Smooth muscle cell (in vitro differentiated cells): ENCODE results near the gene TGM5. TPM values are rescaled to one million over a fixed set of nuclear protein-coding genes. Genes with fewer than 3 reads are reported as not detected.

Experiments used
- DNase-seq: peaks from one replicate; lab custom pipeline; 2025; ENCODE audit not compliant: unreplicated experiment; lab: John Stamatoyannopoulos, UW
- H2AFZ ChIP-seq: fragments of 200-600 bp; sonication (generic); 2 replicates; pipeline ENCODE4 v1.6.0; 2016; ENCODE audit warnings: antibody characterized with exemption, low read depth, mild to moderate bottlenecking
- H3F3A ChIP-seq: fragments of 200-600 bp; sonication (generic); 2 replicates; pipeline ENCODE4 v1.6.0; 2017; ENCODE audit warnings: antibody characterized with exemption, low read depth
- H3K27ac ChIP-seq: fragments of 200-600 bp; sonication (generic); 2 replicates; pipeline ENCODE4 v1.5.1; 2016; ENCODE audit warnings: low read depth, mild to moderate bottlenecking
- H3K27me3 ChIP-seq: fragments of 200-600 bp; sonication (generic); 2 replicates; pipeline ENCODE4 v1.6.1; 2016; ENCODE audit warnings: low read depth, mild to moderate bottlenecking
- H3K36me3 ChIP-seq: fragments of 200-600 bp; sonication (generic); 2 replicates; pipeline ENCODE4 v1.5.1; 2016; ENCODE audit warnings: low read depth
- H3K4me1 ChIP-seq: fragments of 200-600 bp; sonication (generic); 2 replicates; pipeline ENCODE4 v1.5.1; 2016; ENCODE audit warnings: low read depth
- H3K4me2 ChIP-seq: fragments of 200-600 bp; sonication (generic); 2 replicates; pipeline ENCODE4 v1.6.0; 2016; ENCODE audit warnings: mild to moderate bottlenecking
- H3K4me3 ChIP-seq: fragments of 200-600 bp; sonication (generic); 2 replicates; pipeline ENCODE4 v1.5.1; 2016; ENCODE audit warnings: mild to moderate bottlenecking
- H3K79me2 ChIP-seq: fragments of 200-600 bp; sonication (generic); 2 replicates; pipeline ENCODE4 v1.6.0; 2016; ENCODE audit warnings: low read depth, mild to moderate bottlenecking
- H3K9ac ChIP-seq: fragments of 200-600 bp; sonication (generic); 2 replicates; pipeline ENCODE4 v1.6.0; 2016; ENCODE audit warnings: low read depth
- H3K9me3 ChIP-seq: fragments of 200-600 bp; sonication (generic); replicated peaks from 2 replicates; pipeline ENCODE4 v1.5.1; 2016; ENCODE audit warnings: low read depth
- H4K20me1 ChIP-seq: fragments of 200-600 bp; sonication (generic); 2 replicates; pipeline ENCODE4 v1.6.0; 2016; ENCODE audit warnings: low read depth
- CTCF ChIP-seq: fragments of 200-600 bp; sonication (generic); IDR thresholded peaks from 2 replicates; pipeline ENCODE4 v1.5.1; 2017; ENCODE audit warnings: borderline replicate concordance, mild to moderate bottlenecking, antibody characterized with exemption; ENCODE audit not compliant: insufficient read depth, poor library complexity, severe bottlenecking
- WGBS: methylation state at CpG from one replicate; pipeline ENCODE4 v1.1.7; 2016; ENCODE audit warnings: low lambda C conversion rate; 5-methylcytosine and 5-hydroxymethylcytosine counted together
- polyA plus RNA-seq: library from polyadenylated mRNA; unstranded; fragments of >200 nt; fragmentation: Nextera tagmentation; extraction: Ambion mirVana; gene quantifications from 2 replicates; pipeline ENCODE4 v1.2.1, GENCODE V29; 2016
- total RNA-seq: library from RNA; depleted of rRNA; stranded (reverse); fragments of >200 nt; gene quantifications from 2 replicates; pipeline ENCODE4 v1.2.3, GENCODE V29; 2014

TGM5 gene
- total and polyA plus RNA-seq, 2 experiments from 2014 or later: 0.08 to 2.5 TPM

GRCh38 chr15:43276563-43277200 is 10.0 kb upstream of the TGM5 start:
- 79% methylated on average over 12 of the region's 12 CpGs for WGBS
- no peak for DNase-seq
- TF ChIP-seq CTCF: no peak

GRCh38 chr15:43275740-43276562 is 9.2 kb upstream of the TGM5 start:
- no peak for DNase-seq
- Histone ChIP-seq H3K27ac (no peak overlapping the region), H3K4me1 (no peaks in the 10 kb centered on the region), H3F3A (no peaks in the 10 kb centered on the region), H3K9me3 (no peaks in the 10 kb centered on the region), H3K27me3 (peaks cover 4% of the 10 kb centered on the region), H3K4me3 (no peak overlapping the region), H3K4me2 (no peak overlapping the region), H3K36me3 (no peaks in the 10 kb centered on the region), H2AFZ (no peak overlapping the region), H3K9ac (no peak overlapping the region), H3K79me2 (no peaks in the 10 kb centered on the region), H4K20me1 (no peaks in the 10 kb centered on the region)
- no peak for TF ChIP-seq CTCF
- 84% methylated on average over 15 of the region's 15 CpGs for WGBS

More at GRCh38 chr15:43276563-43277200, 10.0 kb upstream of the TGM5 start:
- Histone ChIP-seq H3F3A (no peaks in the 10 kb centered on the region), H3K4me2 (no peak overlapping the region), H3K36me3 (no peaks in the 10 kb centered on the region), H4K20me1 (no peaks in the 10 kb centered on the region), H3K9me3 (no peaks in the 10 kb centered on the region), H3K27me3 (peaks cover 4% of the 10 kb centered on the region), H3K4me1 (no peaks in the 10 kb centered on the region), H3K4me3 (no peak overlapping the region), H2AFZ (no peak overlapping the region), H3K27ac (no peak overlapping the region), H3K9ac (no peak overlapping the region), H3K79me2 (no peaks in the 10 kb centered on the region)

GRCh38 chr15:43274136-43274535 is 7.4 kb upstream of the TGM5 start:
- no peak for TF ChIP-seq CTCF

More at GRCh38 chr15:43274136-43274535, 7.4 kb upstream of the TGM5 start:
- Histone ChIP-seq H3K4me1 (no peaks in the 10 kb centered on the region), H3K36me3 (no peaks in the 10 kb centered on the region), H2AFZ (no peak overlapping the region), H3K9me3 (no peaks in the 10 kb centered on the region), H3K27me3 (peaks cover 16% of the 10 kb centered on the region), H3K4me3 (no peak overlapping the region), H3K79me2 (no peaks in the 10 kb centered on the region), H3K27ac (no peak overlapping the region), H3K9ac (no peak overlapping the region), H3F3A (no peaks in the 10 kb centered on the region), H3K4me2 (no peak overlapping the region), H4K20me1 (no peaks in the 10 kb centered on the region)
- no peak for DNase-seq
- 74% methylated on average over 9 of the region's 9 CpGs for WGBS
